Measurements from ENCODE around the gene FAM240A. TPM values are rescaled to one million over a fixed set of nuclear protein-coding genes. Genes with fewer than 3 reads are reported as not detected.
"Not testable (repeated sequence)": the region's sequence is repeated elsewhere in the genome, so short reads cannot be mapped to it uniquely, and the experiment has no call there.

The FAM240A gene
- total RNA-seq, 1 experiment from 2014 or later: not detected

DNA sequence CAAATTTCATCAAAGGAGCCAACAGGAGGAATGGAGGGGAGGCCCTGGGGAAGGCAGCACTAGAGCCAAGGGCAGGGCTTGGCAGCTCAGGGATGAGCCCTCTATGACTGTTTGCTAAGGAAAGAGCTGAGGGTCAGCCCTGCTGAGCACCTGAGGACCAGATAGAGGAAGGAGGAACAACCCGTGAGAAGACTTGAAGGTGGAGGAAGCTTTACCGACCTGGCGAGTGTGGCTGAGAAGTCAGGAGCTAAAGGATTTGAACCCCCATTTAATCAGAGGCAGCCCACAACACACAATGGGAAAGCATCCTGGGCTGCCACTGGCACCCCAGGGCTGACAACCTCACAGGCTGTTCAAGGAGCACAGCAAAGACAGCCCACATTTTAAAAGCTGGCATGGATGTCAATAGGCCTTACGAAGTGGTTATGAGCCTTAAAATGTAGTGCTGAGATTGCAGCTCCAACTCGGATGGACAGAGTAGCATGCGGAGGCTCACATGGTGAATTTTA is 25.5 kb upstream of the FAM240A start:
- no peak for DNase-seq (ENCODE audit: low spot score)

GRCh38 chr3:46587268-46587667 is 25.1 kb upstream of the FAM240A start:
- not testable (repeated sequence) for DNase-seq (ENCODE audit: low spot score)

GRCh38 chr3:46593274-46593862 is 19.0 kb upstream of the FAM240A start:
- no peak for DNase-seq (ENCODE audit: low spot score)

GRCh38 chr3:46593979-46594378 is 18.3 kb upstream of the FAM240A start:
- DNase-seq (ENCODE audit: low spot score): no peak

- DNase-seq (ENCODE audit: low spot score): no peak
These were observed 17.6 kb upstream of the FAM240A start for GRCh38 chr3:46594723-46595122.

DNA sequence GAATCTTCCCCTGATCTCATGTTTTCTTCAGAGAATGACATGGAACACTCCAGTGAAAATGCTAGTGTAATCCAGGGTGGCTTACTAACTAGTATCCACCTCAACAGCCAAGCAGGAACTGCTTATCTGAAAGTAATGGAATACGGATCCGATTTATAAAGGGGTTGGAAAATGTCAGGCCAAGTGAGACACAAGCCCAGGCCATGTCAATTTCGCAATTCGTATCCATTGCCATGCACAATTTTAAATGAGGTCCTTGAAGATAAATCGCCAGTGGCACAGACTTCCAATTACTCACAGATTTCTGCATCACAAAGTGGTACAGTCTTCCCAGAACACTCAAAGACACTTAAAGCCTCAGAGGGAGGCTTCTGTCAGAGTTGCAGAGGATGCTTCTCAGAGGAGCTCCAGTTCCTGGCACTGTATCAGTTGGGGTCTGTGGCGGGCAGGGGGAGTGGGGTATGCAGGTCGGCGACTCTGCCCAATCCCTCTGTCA is 16.5 kb upstream of the FAM240A start:
- DNase-seq (ENCODE audit: low spot score): no peak

GRCh38 chr3:46599590-46599989 is 12.7 kb upstream of the FAM240A start:
- DNase-seq (ENCODE audit: low spot score): no peak

GRCh38 chr3:46603446-46604046 is 8.8 kb upstream of the FAM240A start:
- no peak for DNase-seq (ENCODE audit: low spot score)

DNA sequence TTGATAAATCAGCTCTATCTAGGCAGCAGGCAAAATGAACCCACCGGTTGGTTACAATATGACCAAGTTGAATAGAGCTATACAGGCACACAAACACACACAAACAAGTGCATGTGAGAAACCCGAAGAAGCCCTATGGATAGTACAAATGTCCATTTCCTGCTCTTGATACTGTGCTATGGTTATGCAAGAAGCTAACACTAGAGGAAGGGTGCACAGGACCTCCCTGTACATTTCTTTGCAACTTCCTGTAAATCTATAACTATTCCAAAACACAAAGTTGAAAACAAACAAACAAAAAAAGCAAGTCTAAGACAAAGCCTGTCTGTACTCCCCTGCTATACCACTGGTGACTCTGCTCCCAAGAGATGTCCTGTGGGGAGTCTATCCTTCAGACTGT is 8.2 kb upstream of the FAM240A start:
- DNase-seq (ENCODE audit: low spot score): no peak

- no peak for DNase-seq (ENCODE audit: low spot score)
These were observed 4.7 kb upstream of the FAM240A start for GRCh38 chr3:46607603-46608028.

- no peak for DNase-seq (ENCODE audit: low spot score)
These were observed 3.1 kb upstream of the FAM240A start for GRCh38 chr3:46609212-46609721.

- no peak for DNase-seq (ENCODE audit: low spot score)
These were observed 2.2 kb upstream of the FAM240A start for GRCh38 chr3:46609944-46610722.

DNA sequence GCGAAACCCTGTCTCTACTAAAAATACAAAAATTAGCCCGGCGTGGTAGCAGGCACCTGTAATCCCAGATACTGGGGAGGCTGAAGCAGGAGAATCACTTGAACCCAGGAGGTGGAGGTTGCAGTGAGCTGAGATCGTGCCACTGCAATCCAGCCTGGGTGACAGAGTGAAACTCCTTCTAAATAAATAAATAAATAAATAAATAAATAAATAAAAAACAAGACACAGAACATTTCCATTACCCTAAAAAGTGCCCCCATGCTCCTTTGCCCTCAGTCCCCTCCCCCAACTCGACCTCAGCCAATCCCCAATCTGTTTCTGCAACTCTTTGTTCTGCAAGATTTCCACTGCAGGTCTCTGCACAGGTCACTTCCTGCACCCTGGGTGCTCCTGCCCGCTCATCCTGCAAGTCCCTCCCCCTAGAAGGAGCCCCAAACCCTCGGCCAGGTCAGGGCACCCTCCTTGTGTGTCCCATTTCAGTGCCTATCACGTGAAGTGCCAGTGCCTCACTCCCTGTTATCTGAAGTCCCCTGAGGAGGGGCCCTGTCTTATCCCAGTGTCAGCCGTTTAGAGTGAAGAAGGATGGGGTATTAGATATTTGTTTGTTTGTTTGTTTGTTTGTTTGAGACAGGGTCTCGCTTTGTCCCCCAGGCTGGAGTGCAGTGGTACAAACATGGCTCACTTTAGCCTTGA is 1.1 kb downstream of the FAM240A start:
- no peak for DNase-seq (ENCODE audit: low spot score)

DNA sequence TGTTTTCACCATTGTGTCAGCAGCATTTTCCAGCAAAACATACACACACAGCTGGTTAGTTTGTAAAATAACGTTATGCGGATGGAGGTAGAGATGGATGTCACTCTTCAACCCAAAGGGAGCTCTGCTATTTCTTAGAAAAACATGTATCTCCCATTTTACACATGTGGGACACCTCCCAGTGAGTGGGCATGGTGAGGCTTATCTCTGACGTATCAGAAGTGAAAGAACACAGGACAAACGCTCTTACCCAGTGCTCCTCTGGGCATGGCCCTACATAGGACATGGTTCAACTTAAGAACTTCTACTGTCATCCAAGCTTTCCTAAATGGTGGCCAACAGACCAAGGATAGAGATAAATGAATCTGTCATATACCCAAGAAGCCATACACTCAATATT is 2.1 kb downstream of the FAM240A start:
- no peak for DNase-seq (ENCODE audit: low spot score)

DNA sequence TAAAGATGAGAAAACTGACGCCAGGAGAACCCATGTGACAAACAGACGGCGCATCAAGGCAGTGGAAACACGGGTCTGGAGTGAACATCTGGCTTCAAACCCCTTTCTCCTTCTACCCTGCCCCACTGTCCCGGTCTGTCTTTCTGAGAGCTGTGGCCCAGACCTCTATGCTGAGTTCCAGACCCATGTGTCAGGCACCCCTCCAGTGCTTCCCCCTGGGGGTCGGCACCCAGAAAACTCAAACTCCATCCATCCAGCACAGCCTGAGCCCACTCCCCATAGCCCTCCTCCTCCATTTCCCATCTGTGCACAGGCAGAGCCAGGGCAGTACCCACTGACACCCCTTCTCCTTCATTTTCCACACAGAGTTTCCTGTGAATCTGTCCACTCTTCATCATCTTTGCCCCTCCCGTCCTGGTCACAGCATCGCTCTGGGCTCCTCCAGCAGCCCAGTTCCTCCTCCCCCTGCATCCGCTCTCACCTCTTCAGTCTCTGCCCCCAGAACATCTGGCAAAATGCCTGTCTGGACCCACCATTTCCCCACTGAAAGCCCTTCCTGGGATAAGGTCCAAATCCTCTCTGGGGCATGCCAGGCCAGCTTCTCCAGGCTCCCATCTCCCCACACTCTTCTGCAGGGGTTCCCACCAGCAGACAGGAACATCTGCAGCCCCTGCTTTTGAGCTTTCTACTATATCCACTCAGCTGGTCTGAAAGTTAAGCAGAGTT is 2.9 kb downstream of the FAM240A start:
- DNase-seq (ENCODE audit: low spot score): no peak

DNA sequence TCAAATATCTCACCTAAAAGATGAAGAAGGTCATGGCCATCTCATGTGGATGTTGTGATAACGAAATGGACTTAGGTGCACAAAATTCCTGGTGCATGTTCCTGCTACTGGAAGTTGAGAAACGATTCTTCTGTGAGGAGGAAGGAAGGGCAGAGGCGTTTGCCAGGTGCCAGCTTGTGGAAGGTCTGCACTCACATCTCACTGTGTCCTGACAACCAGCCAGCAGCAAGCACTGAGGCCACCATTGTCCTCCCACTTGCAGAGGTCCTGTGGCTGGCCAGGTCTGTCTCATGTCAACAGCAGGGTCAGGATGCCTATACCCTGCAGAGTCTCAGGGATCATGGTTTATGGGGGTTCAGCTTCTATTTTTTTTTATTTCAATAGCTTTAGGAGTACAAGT is 3.7 kb downstream of the FAM240A start:
- DNase-seq (ENCODE audit: low spot score): no peak

GRCh38 chr3:46617941-46618340 is 5.6 kb downstream of the FAM240A start:
- DNase-seq (ENCODE audit: low spot score): no peak

DNA sequence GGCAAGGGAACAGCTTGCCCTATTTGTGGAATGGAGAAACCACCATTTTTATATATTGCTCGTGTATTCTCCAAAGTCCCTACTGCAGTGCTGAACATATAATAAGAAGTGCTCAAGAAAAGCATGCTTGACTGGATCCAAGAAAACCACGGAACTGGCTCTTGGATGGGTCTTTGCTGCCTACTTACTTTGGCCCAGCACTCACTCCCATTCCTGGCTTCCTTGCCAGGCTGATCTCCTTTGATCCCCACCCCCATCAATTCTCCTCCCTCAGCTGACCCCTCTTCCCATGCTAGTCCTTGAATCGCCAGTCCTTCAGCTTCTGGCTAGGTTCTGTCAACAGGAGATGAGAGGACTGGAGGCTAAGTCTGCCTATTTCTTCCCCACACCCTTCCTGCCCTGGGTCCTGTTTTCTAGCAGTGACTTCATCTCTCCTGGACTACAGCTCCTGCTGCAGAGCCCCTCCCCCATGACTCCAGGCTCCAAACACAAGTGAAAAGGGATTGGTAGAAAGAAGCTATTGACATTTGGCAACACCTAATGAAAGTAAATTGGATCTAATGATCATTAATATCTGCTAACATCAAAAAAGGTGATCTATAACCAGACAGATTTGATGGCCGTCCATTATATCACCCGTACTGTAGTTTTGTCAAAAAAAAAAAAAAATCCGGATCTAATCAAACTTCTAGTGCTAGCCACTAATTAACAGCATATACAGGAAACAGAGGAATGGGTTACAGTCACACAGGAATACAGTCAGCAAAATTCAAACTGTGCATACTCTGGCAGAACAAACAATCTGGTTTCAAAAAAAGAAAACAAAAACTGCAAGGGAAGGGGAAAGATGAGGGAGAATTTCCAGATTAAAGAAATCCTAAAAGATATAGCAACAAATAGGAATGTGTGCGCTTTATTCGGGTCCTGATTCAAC is 7.8 kb downstream of the FAM240A start:
- no peak for DNase-seq (ENCODE audit: low spot score)

GRCh38 chr3:46624533-46624932 is 12.2 kb downstream of the FAM240A start:
- DNase-seq (ENCODE audit: low spot score): no peak

- DNase-seq (ENCODE audit: low spot score): no peak
These were observed 12.7 kb downstream of the FAM240A start for GRCh38 chr3:46624975-46625490.
